ENCODE data around the gene DOCK9.

Gene DOCK9

GRCh38 chr13:98878486-98879126 lies 99.3 kb downstream of the DOCK9 start:
- DNase-seq = no peak

DNA sequence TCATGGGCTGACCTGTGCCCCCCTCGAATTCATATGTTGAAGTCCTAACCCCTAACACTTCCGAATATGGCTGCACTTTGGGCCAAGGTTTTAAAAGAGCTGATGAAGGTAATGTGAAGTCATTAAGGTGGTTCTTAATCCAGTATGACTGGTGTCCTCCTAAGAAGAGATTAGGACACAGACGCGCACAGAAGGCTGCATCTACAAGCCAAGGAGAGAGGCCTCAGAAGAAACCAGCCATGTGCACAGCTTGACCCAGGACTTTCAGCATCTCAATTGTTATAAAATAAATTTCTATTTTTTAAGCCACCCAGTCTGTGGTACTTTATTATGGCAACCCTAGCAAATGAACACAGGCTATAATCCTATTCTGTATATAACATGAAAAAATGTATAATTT lies 99.9 kb downstream of the DOCK9 start:
- no peak for DNase-seq

DNA sequence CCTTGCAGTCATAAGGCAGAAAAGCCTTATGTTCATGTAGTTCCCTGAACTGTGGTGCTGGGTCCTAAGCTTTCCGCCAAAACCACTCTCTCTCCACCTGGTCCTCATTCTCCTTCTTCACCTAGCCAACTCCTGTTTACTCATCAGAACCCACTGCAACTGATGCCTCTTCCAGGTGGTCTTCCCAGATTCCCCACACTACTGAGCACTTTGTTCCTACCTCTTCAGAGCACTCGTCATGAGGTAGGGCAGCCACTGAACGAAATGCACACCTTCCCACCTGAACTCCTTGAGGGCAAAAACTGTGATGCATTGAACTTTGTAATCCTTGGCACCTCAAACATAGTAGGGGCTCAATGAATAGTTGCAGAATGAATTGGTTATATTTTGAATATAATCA lies 100.4 kb downstream of the DOCK9 start:
- no peak for DNase-seq

DNA sequence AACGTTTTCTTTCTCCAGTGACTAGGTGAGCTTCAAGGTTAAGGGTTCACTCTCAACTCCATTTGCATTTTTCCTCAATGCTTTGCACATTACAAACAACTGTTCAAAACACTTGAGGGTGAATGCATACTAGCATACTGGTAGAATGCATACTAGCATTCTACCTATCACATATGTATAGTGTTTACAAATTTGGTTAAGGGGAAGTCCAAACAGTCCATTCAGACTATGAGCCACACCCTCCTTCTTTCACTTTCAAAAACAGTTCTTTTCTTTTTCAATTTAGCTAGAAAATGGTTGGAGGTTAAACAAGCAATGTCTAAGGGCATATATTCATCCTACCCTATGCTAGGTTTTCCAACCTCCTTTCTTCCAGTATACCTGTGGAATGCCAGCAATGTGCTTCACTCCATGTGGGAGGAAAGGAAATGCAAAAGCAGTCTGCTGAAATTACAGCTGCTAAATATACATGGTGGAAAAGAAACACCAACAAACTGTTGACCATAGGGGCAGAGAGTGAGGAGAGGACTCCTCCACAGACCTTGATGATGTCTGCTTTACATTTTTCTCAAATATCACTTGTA lies 102.6 kb downstream of the DOCK9 start:
- DNase-seq = no peak

DNA sequence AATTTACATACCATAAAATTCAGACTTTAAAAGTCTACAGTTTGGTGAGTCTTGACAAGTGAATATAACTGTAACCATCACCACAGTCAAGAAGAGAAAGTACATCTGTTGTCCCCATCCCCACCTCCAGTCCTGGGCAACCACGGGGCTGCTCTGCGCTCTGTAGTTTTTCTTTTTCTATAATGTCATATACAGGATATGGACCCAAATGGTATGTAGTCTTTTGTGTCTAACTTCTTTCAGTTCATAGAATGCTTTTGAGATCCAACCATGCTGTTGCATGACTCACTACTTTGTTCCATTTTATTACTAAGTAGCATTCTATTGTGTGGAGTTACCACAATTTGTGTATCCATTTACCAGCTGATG lies 103.9 kb downstream of the DOCK9 start:
- no peak for DNase-seq

GRCh38 chr13:98873377-98874028 lies 104.4 kb downstream of the DOCK9 start:
- no peak for DNase-seq

- DNase-seq = no peak
Measured at GRCh38 chr13:98871727-98872126, 106.1 kb downstream of the DOCK9 start.

- no peak for DNase-seq
Measured at GRCh38 chr13:98869408-98870090, 108.3 kb downstream of the DOCK9 start.

DNA sequence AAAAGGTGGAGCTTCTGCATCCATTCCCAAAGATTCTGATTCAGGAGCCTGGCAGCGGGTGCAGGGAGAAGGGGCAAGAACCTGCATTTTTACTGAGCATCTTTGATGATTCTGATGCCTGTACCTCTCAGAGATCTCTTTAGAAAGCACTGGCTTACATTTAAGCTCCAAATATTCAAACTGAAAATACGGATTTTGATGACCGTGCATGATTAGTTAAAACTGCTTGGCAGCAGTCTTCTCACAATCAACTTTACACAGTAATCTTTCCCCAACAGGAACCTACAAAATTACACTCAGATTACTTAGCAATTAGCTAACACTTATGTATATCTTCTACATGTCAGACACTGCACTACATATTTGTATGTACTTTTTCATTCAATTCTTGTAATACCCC lies 108.9 kb downstream of the DOCK9 start:
- no peak for DNase-seq

DNA sequence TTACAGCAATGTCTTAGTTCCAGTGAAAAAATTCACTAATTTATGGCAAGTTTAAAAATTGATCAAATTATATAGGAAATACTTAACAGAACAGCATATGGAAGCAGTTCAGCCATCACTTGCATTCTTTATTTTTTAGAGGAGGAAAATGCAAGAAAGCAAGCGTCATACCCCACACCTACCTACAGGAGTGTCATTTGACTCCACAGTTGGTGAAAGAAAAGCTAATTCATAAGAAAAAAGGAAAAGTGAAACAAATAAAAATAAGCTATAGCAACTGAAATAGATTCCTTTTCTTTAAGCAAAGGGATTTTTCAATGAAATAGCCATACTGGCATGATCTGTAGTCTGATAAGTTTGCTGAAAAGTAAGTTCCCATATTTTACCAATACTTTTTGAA lies 111.0 kb downstream of the DOCK9 start:
- no peak for DNase-seq

DNA sequence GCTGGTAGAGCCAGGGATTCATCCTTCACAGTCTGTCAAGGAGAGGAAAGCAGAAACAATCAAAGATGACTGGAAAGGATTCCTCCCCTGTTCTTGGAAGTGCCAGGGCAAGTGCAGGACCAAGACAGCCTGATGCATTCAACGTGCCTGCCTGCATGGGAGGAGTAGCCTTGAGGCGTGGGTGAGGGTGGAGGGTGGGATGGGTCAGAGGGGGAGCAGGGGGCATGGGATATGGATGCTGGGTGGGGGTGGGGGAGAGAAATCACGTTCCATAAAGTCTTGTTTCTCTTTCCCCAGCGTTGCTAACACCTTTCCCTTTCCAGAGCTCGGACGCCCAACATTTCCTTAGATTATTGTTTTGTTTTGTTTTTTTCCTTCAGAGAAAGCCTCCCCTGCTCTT lies 117.4 kb downstream of the DOCK9 start:
- no peak for DNase-seq

- DNase-seq = no peak
Measured at GRCh38 chr13:98858191-98858590, 119.7 kb downstream of the DOCK9 start.

DNA sequence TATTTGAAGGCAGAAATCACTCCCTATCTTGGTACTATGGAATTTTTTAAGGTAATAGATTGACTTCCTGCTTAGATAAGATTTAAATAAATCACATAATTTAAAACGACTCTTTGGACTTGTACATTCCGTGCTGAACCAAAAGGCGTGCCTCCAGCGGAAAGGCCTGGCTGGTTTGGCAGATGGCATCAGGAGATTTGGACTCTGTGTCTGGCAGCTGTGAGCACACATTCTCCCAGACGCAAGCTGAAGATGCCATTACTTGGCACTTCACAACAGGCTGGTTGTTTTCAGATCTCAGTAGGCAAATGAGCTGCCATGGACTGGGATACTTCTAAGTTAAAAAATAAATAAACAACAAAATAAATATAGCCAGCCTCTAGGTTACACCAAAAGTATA lies 120.9 kb downstream of the DOCK9 start:
- no peak for DNase-seq

GRCh38 chr13:98854448-98854847 lies 123.4 kb downstream of the DOCK9 start:
- no peak for DNase-seq

DNA sequence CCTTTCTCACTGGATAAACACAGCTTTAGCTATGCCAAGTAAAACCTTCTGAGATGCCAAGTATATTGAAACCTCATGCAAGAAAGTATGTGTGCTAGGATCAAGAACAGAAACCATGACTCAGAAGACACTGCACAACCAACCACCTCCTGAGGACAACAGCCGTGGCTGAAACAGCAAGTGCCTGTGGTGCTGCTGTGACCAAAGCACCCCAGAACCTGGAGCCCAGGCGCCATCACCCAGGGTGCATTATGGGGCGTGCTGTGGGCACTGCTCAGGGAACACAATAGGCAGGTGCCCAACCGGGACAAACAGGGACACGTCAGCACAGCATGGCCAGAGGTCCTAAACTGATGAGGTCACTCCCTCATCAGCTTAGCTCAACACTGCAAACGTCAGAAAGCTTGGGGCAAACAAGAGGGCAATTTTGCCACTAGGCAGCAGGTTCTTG lies 124.1 kb downstream of the DOCK9 start:
- DNase-seq = no peak

DNA sequence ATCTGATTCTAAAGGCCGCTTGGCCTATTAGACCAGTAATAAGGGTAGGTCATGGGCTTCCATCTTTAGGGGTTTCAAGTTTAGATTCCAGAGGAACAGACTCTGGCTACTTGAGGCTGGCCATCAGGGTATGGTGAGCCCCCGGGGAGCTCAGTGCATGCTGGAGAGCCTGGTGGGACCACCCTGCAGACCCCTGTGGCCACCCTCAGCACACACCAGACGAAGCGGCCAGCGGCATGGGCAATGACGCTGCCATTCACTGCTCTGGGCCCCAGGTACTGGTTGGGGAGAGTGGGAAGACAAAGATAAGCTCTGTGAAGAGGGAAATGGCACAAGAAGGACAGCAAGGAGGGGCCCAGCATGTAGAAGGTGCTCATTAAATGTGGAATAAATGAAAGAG lies 126.6 kb downstream of the DOCK9 start:
- DNase-seq = no peak

GRCh38 chr13:98848746-98849145 lies 129.1 kb downstream of the DOCK9 start:
- no peak for DNase-seq

GRCh38 chr13:98847780-98848179 lies 130.1 kb downstream of the DOCK9 start:
- no peak for DNase-seq

DNA sequence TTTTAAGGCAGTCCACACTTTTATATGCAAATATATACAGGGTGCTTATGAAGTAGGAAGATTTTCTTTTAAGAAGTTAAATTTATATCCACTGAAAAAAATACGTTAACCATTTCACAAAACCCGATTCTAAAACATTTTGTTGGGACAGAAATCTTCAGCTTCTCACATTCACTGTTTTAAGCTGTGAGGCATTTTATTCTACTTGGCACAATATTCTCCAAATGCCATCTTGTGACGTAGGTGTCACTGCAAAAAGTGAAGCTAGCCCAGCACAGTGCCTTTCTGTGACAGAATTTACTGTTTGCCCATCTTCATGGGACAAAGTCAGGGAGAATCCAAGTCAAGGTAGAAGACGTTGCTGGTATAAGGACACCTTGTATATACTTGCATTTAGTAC lies 130.9 kb downstream of the DOCK9 start:
- DNase-seq = no peak

DNA sequence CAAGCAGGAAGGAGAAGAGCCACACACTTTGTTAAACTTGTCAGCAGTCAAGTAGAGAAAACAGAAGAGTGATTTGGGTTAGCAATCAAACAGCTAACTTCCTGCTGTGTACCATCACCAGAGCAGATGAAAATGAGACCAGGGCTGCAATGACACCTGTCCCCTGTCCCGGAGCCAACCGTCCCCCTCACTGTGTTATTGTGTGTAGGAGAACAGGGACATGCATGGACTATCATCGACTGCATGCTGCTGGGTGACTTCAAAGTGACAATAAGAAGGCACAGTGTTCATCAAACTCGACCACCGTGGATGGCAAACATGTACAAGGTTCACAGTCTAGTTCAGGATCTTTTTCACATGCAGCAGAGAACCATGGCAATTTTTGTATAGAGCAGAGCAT lies 131.3 kb downstream of the DOCK9 start:
- DNase-seq = no peak

GRCh38 chr13:98845742-98846141 lies 132.1 kb downstream of the DOCK9 start:
- no peak for DNase-seq

GRCh38 chr13:98844021-98844420 lies 133.8 kb downstream of the DOCK9 start:
- DNase-seq = no peak

DNA sequence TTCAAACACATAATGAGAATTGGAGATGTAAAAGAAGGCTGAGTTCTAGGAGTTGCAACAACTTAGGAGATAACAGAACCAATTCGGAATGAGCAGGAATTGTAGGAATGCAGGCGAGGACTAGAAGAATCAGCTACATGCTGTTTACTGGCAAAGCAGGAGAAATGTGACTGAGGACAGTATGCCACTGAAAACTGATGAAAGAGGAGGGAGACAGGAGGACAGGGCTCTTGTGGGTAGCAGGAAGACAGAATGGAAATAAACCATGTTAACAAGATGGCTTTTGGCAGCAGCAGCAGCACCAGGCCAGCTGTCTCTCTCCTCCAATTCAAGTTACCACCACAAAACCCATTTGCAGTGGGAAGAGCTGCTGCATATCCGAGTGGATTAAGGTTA lies 134.4 kb downstream of the DOCK9 start:
- DNase-seq = no peak

- peak; percentile 55 for DNase-seq
Measured at GRCh38 chr13:98842858-98843481, 134.9 kb downstream of the DOCK9 start.
